Lung (tissue), 12 donors: Measurements from ENCODE around the gene LEMD2. TPM values are rescaled to one million over a fixed set of nuclear protein-coding genes. Genes with fewer than 3 reads are reported as not detected.

ENCODE experiments used
- ATAC-seq: fragments of 200-7000 bp; cut with Tn5 transposase; one replicate; pipeline ENCODE4 v1.9.1; 2020; ENCODE audit warnings: moderate number of reproducible peaks; ENCODE audit not compliant: insufficient read depth, low FRiP score
- DNase-seq, 3 donors: peaks; one replicate each; pipeline ENCODE4 v3.0.0-alpha.2; 2013 to 2017
- H3K27ac ChIP-seq, 2 donors: one replicate each; pipeline ENCODE4 v1.5.1; 2013; ENCODE audit warnings: mild to moderate bottlenecking in 2 of 2, moderate library complexity in 2 of 2, control low read depth in 1 of 2, inconsistent platforms in 1 of 2, low read depth in 1 of 2, low read length in 1 of 2
- H3K27me3 ChIP-seq, 3 donors: one replicate each; pipeline ENCODE4 v1.5.1; 2013; ENCODE audit warnings: low read length in 2 of 3; ENCODE audit not compliant: control insufficient read depth in 3 of 3, insufficient read depth in 3 of 3
- H3K36me3 ChIP-seq, 4 donors: one replicate each; pipeline ENCODE4 v1.5.1; 2013; ENCODE audit warnings: low read length in 4 of 4, mild to moderate bottlenecking in 1 of 4, moderate library complexity in 1 of 4; ENCODE audit not compliant: control insufficient read depth in 4 of 4, insufficient read depth in 4 of 4
- H3K4me1 ChIP-seq, 5 donors: one replicate each; pipeline ENCODE4 v1.5.1; 2013; ENCODE audit warnings: low read length in 5 of 5, mild to moderate bottlenecking in 2 of 5, moderate library complexity in 1 of 5; ENCODE audit not compliant: control insufficient read depth in 5 of 5, insufficient read depth in 5 of 5
- H3K4me3 ChIP-seq: one replicate; pipeline ENCODE4 v1.5.1; 2013; ENCODE audit warnings: mild to moderate bottlenecking, control low read depth, moderate library complexity
- H3K9ac ChIP-seq, 2 donors: one replicate each; pipeline ENCODE4 v1.5.1; 2013; ENCODE audit warnings: low read length in 2 of 2, control low read depth in 1 of 2; ENCODE audit not compliant: insufficient read depth in 1 of 2
- H3K9me3 ChIP-seq, 4 donors: one replicate each; pipeline ENCODE4 v1.5.1; 2013; ENCODE audit warnings: low read length in 3 of 4, mild to moderate bottlenecking in 1 of 4, moderate library complexity in 1 of 4; ENCODE audit not compliant: control insufficient read depth in 4 of 4, insufficient read depth in 3 of 4
- WGBS, 2 donors: extraction: QIAGEN DNeasy Blood & Tissue Kit; methylation state at CpG; one replicate each; pipeline ENCODE4 v1.1.7; 2013; 5-methylcytosine and 5-hydroxymethylcytosine counted together
- polyA plus RNA-seq, 2 donors: library from polyadenylated mRNA; stranded (reverse); fragments of 200-250 nt; gene quantifications; one replicate each; pipeline ENCODE4 v1.2.1, GENCODE V29; 2013
- total RNA-seq, 2 donors: library from RNA; depleted of rRNA in 1 of 2; stranded (reverse); fragments of >200 nt in 1 of 2; gene quantifications; one replicate each; pipeline ENCODE4 v1.2.1, GENCODE V29; 2014 to 2021
- TF ChIP-seq, protein P1 (sequence below): IDR thresholded peaks from 2 replicates; pipeline ENCODE4 v1.5.1; 2012; ENCODE audit warnings: mild to moderate bottlenecking; ENCODE audit errors: control extremely low read depth, extremely low read depth
- donor health status: control.
- donor health status: control.
- donor health status: Bipolar disorder and iron deficiency.
- donor health status: healthy.
- donor health status: DM: yes; HTN: yes; CAD: no.

The LEMD2 gene
- total and polyA plus RNA-seq, 4 donors, result 52.1 to 63.6 (median 54.5) TPM

DNA sequence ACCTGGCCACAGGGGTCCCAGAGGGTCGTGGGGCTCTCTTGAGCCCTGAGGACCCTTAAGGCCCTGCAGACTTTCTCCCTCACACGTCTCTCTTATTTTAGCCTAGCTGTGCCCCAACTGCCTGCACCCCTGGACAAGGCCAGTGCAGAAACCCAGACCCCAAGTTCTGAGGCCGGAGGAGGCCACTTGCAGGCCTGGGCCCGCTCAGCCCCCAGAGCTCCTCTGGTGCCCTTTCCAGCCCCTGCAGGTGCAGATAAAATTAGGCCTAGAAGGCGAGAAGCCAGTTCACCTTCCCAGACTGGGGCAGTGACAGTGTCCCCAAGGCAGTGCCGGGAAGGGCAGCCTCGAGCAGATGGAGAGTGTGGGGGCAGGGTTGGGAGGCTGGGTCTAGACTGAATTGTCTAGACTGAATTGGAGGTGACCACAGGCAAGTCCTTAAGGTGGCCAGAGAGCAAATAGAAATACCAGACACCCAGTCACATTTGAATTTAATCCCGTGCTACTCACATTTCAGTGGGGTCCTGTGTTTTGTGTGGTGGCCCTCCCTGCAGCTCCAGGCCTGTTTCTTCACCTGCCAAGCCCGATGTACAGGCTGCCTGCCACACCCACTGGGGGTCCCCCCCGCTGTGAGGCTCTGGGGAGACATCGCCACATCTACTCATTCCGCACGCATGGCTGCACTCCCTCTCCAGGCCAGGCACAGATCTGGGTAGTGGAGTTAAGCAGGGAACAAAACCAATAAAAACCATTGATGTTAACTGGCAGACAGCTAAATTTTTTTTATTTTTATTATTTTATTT is 33.7 kb downstream of the LEMD2 start:
- no peaks in the 10 kb centered on the region for H3K9me3 ChIP-seq
- no peaks in the 10 kb centered on the region for H3K27me3 ChIP-seq
- TF ChIP-seq, protein P1, sequence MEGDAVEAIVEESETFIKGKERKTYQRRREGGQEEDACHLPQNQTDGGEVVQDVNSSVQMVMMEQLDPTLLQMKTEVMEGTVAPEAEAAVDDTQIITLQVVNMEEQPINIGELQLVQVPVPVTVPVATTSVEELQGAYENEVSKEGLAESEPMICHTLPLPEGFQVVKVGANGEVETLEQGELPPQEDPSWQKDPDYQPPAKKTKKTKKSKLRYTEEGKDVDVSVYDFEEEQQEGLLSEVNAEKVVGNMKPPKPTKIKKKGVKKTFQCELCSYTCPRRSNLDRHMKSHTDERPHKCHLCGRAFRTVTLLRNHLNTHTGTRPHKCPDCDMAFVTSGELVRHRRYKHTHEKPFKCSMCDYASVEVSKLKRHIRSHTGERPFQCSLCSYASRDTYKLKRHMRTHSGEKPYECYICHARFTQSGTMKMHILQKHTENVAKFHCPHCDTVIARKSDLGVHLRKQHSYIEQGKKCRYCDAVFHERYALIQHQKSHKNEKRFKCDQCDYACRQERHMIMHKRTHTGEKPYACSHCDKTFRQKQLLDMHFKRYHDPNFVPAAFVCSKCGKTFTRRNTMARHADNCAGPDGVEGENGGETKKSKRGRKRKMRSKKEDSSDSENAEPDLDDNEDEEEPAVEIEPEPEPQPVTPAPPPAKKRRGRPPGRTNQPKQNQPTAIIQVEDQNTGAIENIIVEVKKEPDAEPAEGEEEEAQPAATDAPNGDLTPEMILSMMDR, result no peak
- no peak overlapping the region for H3K9ac ChIP-seq
- peaks cover 0 to 44% (median 29%) of the 10 kb centered on the region in 5 donors for H3K4me1 ChIP-seq
- no peak overlapping the region for H3K27ac ChIP-seq
- WGBS, 2 donors, result 84 to 90% methylated on average over 13 of the region's 13 CpGs
- no peak for DNase-seq
- ATAC-seq, result no peak
- no peaks in the 10 kb centered on the region for H3K36me3 ChIP-seq
- H3K4me3 ChIP-seq, result no peak overlapping the region

DNA sequence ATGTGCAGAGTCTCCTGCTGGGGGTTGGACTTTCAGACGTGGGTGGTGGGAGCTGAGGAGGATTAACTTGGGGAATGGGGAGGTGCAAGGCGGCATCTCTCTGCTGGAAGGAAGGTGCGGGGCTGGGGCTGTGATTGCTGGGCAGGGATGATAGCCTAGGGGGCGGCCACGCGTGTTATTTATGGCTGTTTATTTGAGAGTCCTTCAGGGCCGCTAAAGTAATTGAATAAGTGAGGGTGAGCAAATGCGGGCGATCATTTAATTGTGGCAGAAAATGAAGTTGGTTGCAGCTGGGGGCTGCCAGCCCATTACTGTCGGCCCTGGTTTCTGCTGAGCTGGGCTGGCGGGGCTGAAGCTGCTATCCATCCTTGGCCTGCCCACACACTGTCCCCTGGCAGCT is 34.7 kb downstream of the LEMD2 start:
- Histone ChIP-seq H3K36me3 (no peaks in the 10 kb centered on the region), H3K9ac (no peak overlapping the region), H3K27ac (no peak overlapping the region), H3K4me1 (peaks cover 0 to 37% (median 24%) of the 10 kb centered on the region in 5 donors), H3K27me3 (no peaks in the 10 kb centered on the region), H3K9me3 (no peaks in the 10 kb centered on the region), H3K4me3 (no peak overlapping the region)
- DNase-seq (no peak), ATAC-seq (no peak)
- WGBS, 2 donors, result 92 to 96% methylated on average over 11 of the region's 11 CpGs
- TF ChIP-seq, protein P1, result no peak

DNA sequence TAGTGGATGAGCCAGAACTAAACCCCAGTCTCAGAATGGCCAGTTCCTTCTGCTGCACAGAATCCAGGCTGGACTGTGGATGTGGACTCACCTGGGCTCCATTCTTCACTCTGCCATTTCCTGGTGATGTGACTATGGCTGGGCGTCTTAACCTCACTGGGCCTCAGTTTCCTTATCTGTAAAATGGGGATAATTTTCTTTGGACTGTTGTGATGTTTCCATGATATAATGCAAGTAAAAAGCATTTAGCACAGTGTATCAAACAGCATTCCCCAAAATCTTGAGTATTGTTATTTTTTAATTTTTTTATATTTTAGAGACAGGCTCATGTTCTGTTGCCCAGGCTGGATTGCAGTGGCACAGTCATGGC is 36.3 kb downstream of the LEMD2 start:
- WGBS, 2 donors, result 99 to 100% methylated on average over 1 of the region's 1 CpG
- DNase-seq (no peak), ATAC-seq (no peak)
- Histone ChIP-seq H3K4me1 (peaks cover 0 to 30% (median 18%) of the 10 kb centered on the region in 5 donors), H3K27me3 (no peaks in the 10 kb centered on the region), H3K9me3 (no peaks in the 10 kb centered on the region), H3K27ac (no peak overlapping the region), H3K36me3 (no peaks in the 10 kb centered on the region), H3K9ac (no peak overlapping the region), H3K4me3 (no peak overlapping the region)
- TF ChIP-seq, protein P1, result no peak
